Spleen (tissue), 7 donors: ENCODE measurements around the gene CRYL1.

Experiments used
- POLR2A ChIP-seq, 3 donors: fragments of 450-650 bp; IDR thresholded peaks; one replicate each; pipeline ENCODE4 v1.5.1; 2017; ENCODE audit warnings: antibody characterized with exemption in 3 of 3, mild to moderate bottlenecking in 1 of 3
- TF ChIP-seq, protein P1 (sequence below), 11 experiments: fragments of 200-600 bp in 7 of 11; fragments of 450-650 bp in 4 of 11; sonication (generic) in 4 of 11; IDR thresholded peaks in 8 of 11; conservative IDR thresholded peaks in 3 of 11; 1 replicate in 7 of 11; 2 replicates in 4 of 11; pipeline versions ENCODE4 v1.4.0 to v1.8.0; 2016 to 2021; ENCODE audit warnings: antibody characterized with exemption in 11 of 11, inconsistent platforms in 4 of 11, mild to moderate bottlenecking in 1 of 11
- donor health status: DM: no; HTN: no; CAD: no; lungs with moderate emphysema.
- donor health status: DM: no; HTN: no; CAD: no.
- donor health status: DM: no; HTN: no; CAD: no.

DNA sequence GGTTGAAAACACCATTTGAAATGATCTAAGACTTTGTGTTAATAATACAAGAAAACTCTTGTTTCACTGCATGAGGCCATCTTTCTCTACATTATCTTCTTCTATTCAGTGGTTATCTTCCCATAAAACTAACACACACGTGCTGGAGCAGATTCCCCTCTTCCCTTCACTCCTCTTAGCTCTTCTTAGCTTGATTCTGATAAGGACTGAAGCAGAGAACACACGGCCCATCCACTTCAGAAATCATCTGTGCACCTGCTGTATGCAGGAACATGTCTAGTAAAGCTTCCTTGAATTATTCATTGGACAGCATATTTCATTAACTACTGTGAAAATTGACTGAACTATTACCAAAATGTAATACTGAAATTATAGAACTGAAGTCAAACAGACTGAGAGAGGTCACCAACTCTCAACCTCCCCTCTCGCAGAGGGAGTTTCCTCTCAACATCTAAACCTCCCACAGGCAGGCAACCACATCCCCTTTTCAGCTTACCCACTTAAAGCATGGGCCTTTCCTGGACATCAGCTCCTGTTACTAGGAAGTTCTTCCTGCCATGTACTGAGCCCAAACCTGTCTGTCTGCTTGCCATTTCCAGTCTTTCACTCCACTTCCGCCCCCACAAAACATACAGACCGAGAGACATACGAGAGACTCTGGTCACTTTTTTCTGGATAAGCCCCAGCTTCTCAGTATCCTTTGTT lies 113.9 kb downstream of the CRYL1 start:
- TF ChIP-seq, protein P1, sequence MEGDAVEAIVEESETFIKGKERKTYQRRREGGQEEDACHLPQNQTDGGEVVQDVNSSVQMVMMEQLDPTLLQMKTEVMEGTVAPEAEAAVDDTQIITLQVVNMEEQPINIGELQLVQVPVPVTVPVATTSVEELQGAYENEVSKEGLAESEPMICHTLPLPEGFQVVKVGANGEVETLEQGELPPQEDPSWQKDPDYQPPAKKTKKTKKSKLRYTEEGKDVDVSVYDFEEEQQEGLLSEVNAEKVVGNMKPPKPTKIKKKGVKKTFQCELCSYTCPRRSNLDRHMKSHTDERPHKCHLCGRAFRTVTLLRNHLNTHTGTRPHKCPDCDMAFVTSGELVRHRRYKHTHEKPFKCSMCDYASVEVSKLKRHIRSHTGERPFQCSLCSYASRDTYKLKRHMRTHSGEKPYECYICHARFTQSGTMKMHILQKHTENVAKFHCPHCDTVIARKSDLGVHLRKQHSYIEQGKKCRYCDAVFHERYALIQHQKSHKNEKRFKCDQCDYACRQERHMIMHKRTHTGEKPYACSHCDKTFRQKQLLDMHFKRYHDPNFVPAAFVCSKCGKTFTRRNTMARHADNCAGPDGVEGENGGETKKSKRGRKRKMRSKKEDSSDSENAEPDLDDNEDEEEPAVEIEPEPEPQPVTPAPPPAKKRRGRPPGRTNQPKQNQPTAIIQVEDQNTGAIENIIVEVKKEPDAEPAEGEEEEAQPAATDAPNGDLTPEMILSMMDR (IDR thresholded peaks at IDR 0.05 in 8 of 11, conservative IDR thresholded peaks at IDR 0.05 in 3 of 11): no peak
- TF ChIP-seq POLR2A (IDR thresholded peaks at IDR 0.05): no peak
